ENCODE data around the gene FFAR3. TPM values are rescaled to one million over a fixed set of nuclear protein-coding genes. Genes with fewer than 3 reads are reported as not detected.

Gene FFAR3
- total and polyA plus RNA-seq, 9 of the 15 experiments (the other 6 are each of a cell fraction or from before 2014, with no cell fraction given): not detected

DNA sequence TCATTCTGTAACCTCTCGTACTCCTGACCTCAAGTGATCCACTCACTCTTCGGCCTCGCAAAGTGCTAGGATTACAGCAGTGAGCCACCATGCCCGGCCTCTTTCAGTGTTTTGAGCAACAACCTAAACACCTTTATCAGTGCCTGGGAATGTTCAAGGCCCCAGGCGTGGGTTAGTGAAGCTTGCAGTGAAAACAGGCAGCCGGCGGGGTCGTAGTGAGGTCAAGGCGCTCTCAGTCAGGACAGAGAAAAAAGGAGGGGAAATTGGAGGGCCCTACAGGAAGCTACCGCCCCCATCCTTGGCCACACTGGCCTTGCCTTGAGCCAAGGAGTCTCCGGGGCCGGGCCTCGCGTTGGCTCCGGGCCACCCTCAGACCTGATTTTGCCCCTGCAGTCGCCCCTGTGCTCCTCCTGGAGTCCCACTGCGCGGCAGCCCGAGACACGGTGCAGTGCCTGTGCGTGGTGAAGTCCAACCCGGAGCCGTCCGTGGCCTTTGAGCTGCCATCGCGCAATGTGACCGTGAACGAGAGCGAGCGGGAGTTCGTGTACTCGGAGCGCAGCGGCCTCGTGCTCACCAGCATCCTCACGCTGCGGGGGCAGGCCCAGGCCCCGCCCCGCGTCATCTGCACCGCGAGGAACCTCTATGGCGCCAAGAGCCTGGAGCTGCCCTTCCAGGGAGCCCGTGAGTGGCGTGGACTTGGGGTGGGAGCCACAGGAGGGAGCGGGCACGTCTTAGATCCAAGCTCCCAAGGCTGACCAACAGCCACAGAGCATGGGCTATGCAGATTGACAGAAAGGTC, 48.6 kb upstream of the FFAR3 start (continued):
- TF ChIP-seq, protein P1, sequence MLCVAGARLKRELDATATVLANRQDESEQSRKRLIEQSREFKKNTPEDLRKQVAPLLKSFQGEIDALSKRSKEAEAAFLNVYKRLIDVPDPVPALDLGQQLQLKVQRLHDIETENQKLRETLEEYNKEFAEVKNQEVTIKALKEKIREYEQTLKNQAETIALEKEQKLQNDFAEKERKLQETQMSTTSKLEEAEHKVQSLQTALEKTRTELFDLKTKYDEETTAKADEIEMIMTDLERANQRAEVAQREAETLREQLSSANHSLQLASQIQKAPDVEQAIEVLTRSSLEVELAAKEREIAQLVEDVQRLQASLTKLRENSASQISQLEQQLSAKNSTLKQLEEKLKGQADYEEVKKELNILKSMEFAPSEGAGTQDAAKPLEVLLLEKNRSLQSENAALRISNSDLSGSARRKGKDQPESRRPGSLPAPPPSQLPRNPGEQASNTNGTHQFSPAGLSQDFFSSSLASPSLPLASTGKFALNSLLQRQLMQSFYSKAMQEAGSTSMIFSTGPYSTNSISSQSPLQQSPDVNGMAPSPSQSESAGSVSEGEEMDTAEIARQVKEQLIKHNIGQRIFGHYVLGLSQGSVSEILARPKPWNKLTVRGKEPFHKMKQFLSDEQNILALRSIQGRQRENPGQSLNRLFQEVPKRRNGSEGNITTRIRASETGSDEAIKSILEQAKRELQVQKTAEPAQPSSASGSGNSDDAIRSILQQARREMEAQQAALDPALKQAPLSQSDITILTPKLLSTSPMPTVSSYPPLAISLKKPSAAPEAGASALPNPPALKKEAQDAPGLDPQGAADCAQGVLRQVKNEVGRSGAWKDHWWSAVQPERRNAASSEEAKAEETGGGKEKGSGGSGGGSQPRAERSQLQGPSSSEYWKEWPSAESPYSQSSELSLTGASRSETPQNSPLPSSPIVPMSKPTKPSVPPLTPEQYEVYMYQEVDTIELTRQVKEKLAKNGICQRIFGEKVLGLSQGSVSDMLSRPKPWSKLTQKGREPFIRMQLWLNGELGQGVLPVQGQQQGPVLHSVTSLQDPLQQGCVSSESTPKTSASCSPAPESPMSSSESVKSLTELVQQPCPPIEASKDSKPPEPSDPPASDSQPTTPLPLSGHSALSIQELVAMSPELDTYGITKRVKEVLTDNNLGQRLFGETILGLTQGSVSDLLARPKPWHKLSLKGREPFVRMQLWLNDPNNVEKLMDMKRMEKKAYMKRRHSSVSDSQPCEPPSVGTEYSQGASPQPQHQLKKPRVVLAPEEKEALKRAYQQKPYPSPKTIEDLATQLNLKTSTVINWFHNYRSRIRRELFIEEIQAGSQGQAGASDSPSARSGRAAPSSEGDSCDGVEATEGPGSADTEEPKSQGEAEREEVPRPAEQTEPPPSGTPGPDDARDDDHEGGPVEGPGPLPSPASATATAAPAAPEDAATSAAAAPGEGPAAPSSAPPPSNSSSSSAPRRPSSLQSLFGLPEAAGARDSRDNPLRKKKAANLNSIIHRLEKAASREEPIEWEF (CRISPR knock-in tag; IDR thresholded peaks at IDR 0.05): peak; percentile 73; the same call in 1 of the 2 replicates
- TF ChIP-seq, protein P2, sequence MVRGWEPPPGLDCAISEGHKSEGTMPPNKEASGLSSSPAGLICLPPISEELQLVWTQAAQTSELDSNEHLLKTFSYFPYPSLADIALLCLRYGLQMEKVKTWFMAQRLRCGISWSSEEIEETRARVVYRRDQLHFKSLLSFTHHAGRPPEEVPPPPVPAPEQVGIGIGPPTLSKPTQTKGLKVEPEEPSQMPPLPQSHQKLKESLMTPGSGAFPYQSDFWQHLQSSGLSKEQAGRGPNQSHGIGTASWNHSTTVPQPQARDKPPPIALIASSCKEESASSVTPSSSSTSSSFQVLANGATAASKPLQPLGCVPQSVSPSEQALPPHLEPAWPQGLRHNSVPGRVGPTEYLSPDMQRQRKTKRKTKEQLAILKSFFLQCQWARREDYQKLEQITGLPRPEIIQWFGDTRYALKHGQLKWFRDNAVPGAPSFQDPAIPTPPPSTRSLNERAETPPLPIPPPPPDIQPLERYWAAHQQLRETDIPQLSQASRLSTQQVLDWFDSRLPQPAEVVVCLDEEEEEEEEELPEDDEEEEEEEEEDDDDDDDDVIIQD (CRISPR knock-in tag; IDR thresholded peaks at IDR 0.05): peak; percentile 47; the same call in 1 of the 2 replicates
- TF ChIP-seq MYBL2 (IDR thresholded peaks at IDR 0.05; ENCODE audit: low read depth) (no peak), MYBL2 (CRISPR knock-in tag; IDR thresholded peaks at IDR 0.05; ENCODE audit: borderline replicate concordance) (0 out of 2 replicates have a peak, but pooled peaks have one; percentile 57), ZNF134 (CRISPR knock-in tag; conservative IDR thresholded peaks at IDR 0.05) (no peak), ATF2 (CRISPR knock-in tag; IDR thresholded peaks at IDR 0.05) (no peak), C11orf30 (IDR thresholded peaks at IDR 0.05; ENCODE audit: low read depth) (no peak), LARP7 (IDR thresholded peaks at IDR 0.05) (no peak), SMARCC2 (IDR thresholded peaks at IDR 0.05; ENCODE audit: low read depth) (no peak), ZNF507 (tag; conservative IDR thresholded peaks at IDR 0.05) (no peak), POU5F1 (IDR thresholded peaks at IDR 0.05; ENCODE audit: borderline replicate concordance, low read depth, low read length, partially characterized antibody) (no peak), SMAD4 (CRISPR knock-in tag; conservative IDR thresholded peaks at IDR 0.05) (peak; percentile 96)
- TF ChIP-seq, protein P3, sequence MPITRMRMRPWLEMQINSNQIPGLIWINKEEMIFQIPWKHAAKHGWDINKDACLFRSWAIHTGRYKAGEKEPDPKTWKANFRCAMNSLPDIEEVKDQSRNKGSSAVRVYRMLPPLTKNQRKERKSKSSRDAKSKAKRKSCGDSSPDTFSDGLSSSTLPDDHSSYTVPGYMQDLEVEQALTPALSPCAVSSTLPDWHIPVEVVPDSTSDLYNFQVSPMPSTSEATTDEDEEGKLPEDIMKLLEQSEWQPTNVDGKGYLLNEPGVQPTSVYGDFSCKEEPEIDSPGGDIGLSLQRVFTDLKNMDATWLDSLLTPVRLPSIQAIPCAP (CRISPR knock-in tag; IDR thresholded peaks at IDR 0.05; ENCODE audit: borderline replicate concordance): no peak
- TF ChIP-seq, protein P4, sequence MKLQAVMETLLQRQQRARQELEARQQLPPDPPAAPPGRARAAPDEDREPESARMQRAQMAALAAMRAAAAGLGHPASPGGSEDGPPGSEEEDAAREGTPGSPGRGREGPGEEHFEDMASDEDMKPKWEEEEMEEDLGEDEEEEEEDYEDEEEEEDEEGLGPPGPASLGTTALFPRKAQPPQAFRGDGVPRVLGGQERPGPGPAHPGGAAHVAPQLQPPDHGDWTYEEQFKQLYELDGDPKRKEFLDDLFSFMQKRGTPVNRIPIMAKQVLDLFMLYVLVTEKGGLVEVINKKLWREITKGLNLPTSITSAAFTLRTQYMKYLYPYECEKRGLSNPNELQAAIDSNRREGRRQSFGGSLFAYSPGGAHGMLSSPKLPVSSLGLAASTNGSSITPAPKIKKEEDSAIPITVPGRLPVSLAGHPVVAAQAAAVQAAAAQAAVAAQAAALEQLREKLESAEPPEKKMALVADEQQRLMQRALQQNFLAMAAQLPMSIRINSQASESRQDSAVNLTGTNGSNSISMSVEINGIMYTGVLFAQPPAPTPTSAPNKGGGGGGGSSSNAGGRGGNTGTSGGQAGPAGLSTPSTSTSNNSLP (IDR thresholded peaks at IDR 0.05; ENCODE audit: borderline replicate concordance, low read depth, low read length): no peak
